Hippocampal formation (tissue), 2 donors: ENCODE data around the gene NDC80.
"Not testable (repeated sequence)": the region's sequence is repeated elsewhere in the genome, so short reads cannot be mapped to it uniquely, and the experiment has no call there.

Experiments
- DNase-seq, 2 donors: peaks; one replicate each; lab custom pipeline; 2025; lab: John Stamatoyannopoulos, UW

The NDC80 gene

GRCh38 chr18:2625217-2625616 lies 53.9 kb downstream of the NDC80 start:
- DNase-seq, result no peak

GRCh38 chr18:2627821-2628276 lies 56.5 kb downstream of the NDC80 start:
- DNase-seq, result no peak

GRCh38 chr18:2629003-2629402 lies 57.6 kb downstream of the NDC80 start:
- no peak for DNase-seq

GRCh38 chr18:2635586-2635985 lies 64.2 kb downstream of the NDC80 start:
- DNase-seq, result no peak

- DNase-seq, result no peak
These were observed 64.8 kb downstream of the NDC80 start for GRCh38 chr18:2636126-2636631.

GRCh38 chr18:2641638-2642037 lies 70.3 kb downstream of the NDC80 start:
- no peak for DNase-seq

GRCh38 chr18:2642771-2643170 lies 71.4 kb downstream of the NDC80 start:
- no peak for DNase-seq

GRCh38 chr18:2644535-2644934 lies 73.2 kb downstream of the NDC80 start:
- no peak for DNase-seq

GRCh38 chr18:2651981-2652380 lies 80.6 kb downstream of the NDC80 start:
- DNase-seq, result no peak

- DNase-seq, result no peak
These were observed 82.1 kb downstream of the NDC80 start for GRCh38 chr18:2653467-2653866.

GRCh38 chr18:2654169-2654927 lies 83.0 kb downstream of the NDC80 start:
- no peak for DNase-seq

- no peak for DNase-seq
These were observed 83.5 kb downstream of the NDC80 start for GRCh38 chr18:2654928-2655177.

GRCh38 chr18:2655178-2655953 lies 84.0 kb downstream of the NDC80 start, which contains the start of gene SMCHD1:
TSS of gene SMCHD1 (plus strand) at chr18:2655726. CDS start at chr18:2656076, 350 bp downstream.
- DNase-seq, result peak; percentile 84 to 92

- DNase-seq, result no peak
These were observed 84.5 kb downstream of the NDC80 start for GRCh38 chr18:2655954-2656236.

GRCh38 chr18:2656237-2656980 lies 85.1 kb downstream of the NDC80 start:
- DNase-seq, result no peak

- DNase-seq, result no peak
These were observed 85.7 kb downstream of the NDC80 start for GRCh38 chr18:2656981-2657512.

- no peak for DNase-seq
These were observed 86.6 kb downstream of the NDC80 start for GRCh38 chr18:2657788-2658458.

GRCh38 chr18:2660849-2661248 lies 89.5 kb downstream of the NDC80 start:
- not testable (repeated sequence) for DNase-seq

- DNase-seq, result not testable (repeated sequence)
These were observed 90.9 kb downstream of the NDC80 start for GRCh38 chr18:2662288-2662687.

GRCh38 chr18:2662990-2663389 lies 91.6 kb downstream of the NDC80 start:
- DNase-seq, result no peak
